Thyroid gland (tissue), 4 donors: ENCODE data around the gene TELO2. TPM values are rescaled to one million over a fixed set of nuclear protein-coding genes. Genes with fewer than 3 reads are reported as not detected.

Experiments
- DNase-seq, 2 donors: peaks; one replicate each; pipeline ENCODE4 v3.0.0-alpha.2; 2019
- H3K27ac ChIP-seq, 3 donors: fragments of 200-600 bp; sonication (generic); 1 replicate in 2 of 3; 2 replicates in 1 of 3; pipeline ENCODE4 v1.5.1; 2016 to 2019; ENCODE audit warnings: mild to moderate bottlenecking in 1 of 3, moderate library complexity in 1 of 3
- H3K27me3 ChIP-seq: fragments of 200-600 bp; sonication (generic); one replicate; pipeline ENCODE4 v1.5.1; 2019
- H3K36me3 ChIP-seq, 2 donors: fragments of 200-600 bp; sonication (generic); one replicate each; pipeline ENCODE4 v1.5.1; 2016 to 2019
- H3K4me1 ChIP-seq, 2 donors: fragments of 200-600 bp; sonication (generic); one replicate each; pipeline ENCODE4 v1.5.1; 2017 to 2019
- H3K4me3 ChIP-seq, 3 donors: fragments of 200-600 bp; sonication (generic); replicated peaks in 1 of 3; 1 replicate in 2 of 3; 2 replicates in 1 of 3; pipeline ENCODE4 v1.5.1; 2016; ENCODE audit warnings: mild to moderate bottlenecking in 1 of 3
- H3K9me3 ChIP-seq: fragments of 200-600 bp; sonication (generic); one replicate; pipeline ENCODE4 v1.5.1; 2017
- CTCF ChIP-seq, 6 experiments: fragments of 200-600 bp in 3 of 6; fragments of 450-650 bp in 3 of 6; sonication (generic) in 3 of 6; IDR thresholded peaks; one replicate each; pipeline ENCODE4 v1.5.1; 2016 to 2019; ENCODE audit warnings: antibody characterized with exemption in 6 of 6, mild to moderate bottlenecking in 2 of 6, inconsistent platforms in 1 of 6, moderate library complexity in 1 of 6
- POLR2A ChIP-seq, 2 donors: fragments of 450-650 bp; IDR thresholded peaks; one replicate each; pipeline ENCODE4 v1.6.1; 2017; ENCODE audit warnings: antibody characterized with exemption in 2 of 2, mild to moderate bottlenecking in 2 of 2, moderate library complexity in 1 of 2
- WGBS, 2 donors: methylation state at CpG; one replicate each; pipeline ENCODE4 v1.1.5; 2017; 5-methylcytosine and 5-hydroxymethylcytosine counted together
- intact Hi-C: fragments of 100-400 bp; cut with DNase I; formaldehyde crosslinking; loops from one replicate; pipeline ENCODE4 v1.15.1; 2023
- total RNA-seq, 4 donors: library from RNA; depleted of rRNA; stranded (reverse); fragments of >200 nt; gene quantifications; one replicate each; pipeline ENCODE4 v1.2.3, GENCODE V29; 2016

TELO2 gene
- total RNA-seq, 4 donors from 2014 or later = 12.5 to 19.4 (median 12.8) TPM

GRCh38 chr16:1488619-1489018, 4.5 kb upstream of the TELO2 start, which contains the start of gene PTX4:
TSS of gene PTX4 (minus strand) at chr16:1488944. CDS start at chr16:1488909, 35 bp downstream.
- TF ChIP-seq CTCF (IDR thresholded peaks at IDR 0.05) = no peak
- no peak for TF ChIP-seq POLR2A (IDR thresholded peaks at IDR 0.05)
- Histone ChIP-seq H3K4me1 (peaks cover 0 to 5% of the 10 kb centered on the region in 2 donors), H3K9me3 (no peaks in the 10 kb centered on the region), H3K27me3 (no peaks in the 10 kb centered on the region), H3K4me3 (no peak within 1 kb of the TSS), H3K27ac (no peak within 1 kb of the TSS), H3K36me3 (no peaks in the 10 kb centered on the region)
- WGBS, 2 donors = 85 to 87% methylated on average over 19 of the region's 19 CpGs
- intact Hi-C loops = no loop called here
- no peak for DNase-seq

GRCh38 chr16:1489077-1489476, 4.1 kb upstream of the TELO2 start:
- WGBS, 2 donors = 86 to 93% methylated on average over 8 to 12 of the region's 12 CpGs
- Histone ChIP-seq H3K27me3 (no peaks in the 10 kb centered on the region), H3K36me3 (no peaks in the 10 kb centered on the region), H3K4me3 (no peak overlapping the region), H3K4me1 (peaks cover 4 to 8% of the 10 kb centered on the region in 2 donors), H3K9me3 (no peaks in the 10 kb centered on the region), H3K27ac (no peak overlapping the region)
- TF ChIP-seq POLR2A (IDR thresholded peaks at IDR 0.05) (no peak), CTCF (IDR thresholded peaks at IDR 0.05) (no peak)
- DNase-seq = no peak
- intact Hi-C loops = no loop called here

- DNase-seq = no peak
- H3K9me3 ChIP-seq = no peaks in the 10 kb centered on the region
- no peak overlapping the region for H3K4me3 ChIP-seq
- peaks cover 5 to 9% of the 10 kb centered on the region in 2 donors for H3K36me3 ChIP-seq
- 84 to 87% methylated on average over 12 of the region's 12 CpGs for WGBS, 2 donors
- H3K27me3 ChIP-seq = no peaks in the 10 kb centered on the region
- no peak overlapping the region for H3K27ac ChIP-seq
- no peak for TF ChIP-seq CTCF (IDR thresholded peaks at IDR 0.05)
- TF ChIP-seq POLR2A (IDR thresholded peaks at IDR 0.05) = no peak
- H3K4me1 ChIP-seq = peaks cover 10 to 20% of the 10 kb centered on the region in 2 donors
- intact Hi-C loops = loop anchor here (5.0 kb wide), 1 partner anchor 111 kb away; no protein-coding TSS in a partner anchor
Observed at GRCh38 chr16:1491327-1491726, 1.8 kb upstream of the TELO2 start.

GRCh38 chr16:1492082-1492922, 858 bp upstream of the TELO2 start:
- H3K27ac ChIP-seq = peak overlapping the region in 1 of 3 donors; percentile 78
- intact Hi-C loops = loop anchor here (5.0 kb wide), 1 partner anchor 110 kb away; no protein-coding TSS in a partner anchor
- peak overlapping the region in 1 of 3 donors; percentile 74 for H3K4me3 ChIP-seq
- DNase-seq = no peak
- 84 to 86% methylated on average over 23 of the region's 23 CpGs for WGBS, 2 donors
- H3K4me1 ChIP-seq = peaks cover 10 to 20% of the 10 kb centered on the region in 2 donors
- peaks cover 5 to 13% of the 10 kb centered on the region in 2 donors for H3K36me3 ChIP-seq
- H3K27me3 ChIP-seq = no peaks in the 10 kb centered on the region
- TF ChIP-seq POLR2A (IDR thresholded peaks at IDR 0.05) = no peak
- no peak for TF ChIP-seq CTCF (IDR thresholded peaks at IDR 0.05)
- H3K9me3 ChIP-seq = no peaks in the 10 kb centered on the region

GRCh38 chr16:1493746-1494094, 560 bp downstream of the TELO2 start:
- H3K9me3 ChIP-seq = no peaks in the 10 kb centered on the region
- peaks cover 5 to 17% of the 10 kb centered on the region in 2 donors for H3K36me3 ChIP-seq
- DNase-seq = no peak
- H3K4me3 ChIP-seq = peak overlapping the region; percentile 48 to 74 (median 64)
- 0 to 14% methylated on average over 4 of the region's 30 CpGs for WGBS, 2 donors
- TF ChIP-seq POLR2A (IDR thresholded peaks at IDR 0.05) (no peak), CTCF (IDR thresholded peaks at IDR 0.05) (no peak)
- no peaks in the 10 kb centered on the region for H3K27me3 ChIP-seq
- H3K4me1 ChIP-seq = peaks cover 10 to 20% of the 10 kb centered on the region in 2 donors
- H3K27ac ChIP-seq = peak overlapping the region; percentile 78 to 81 (median 81)
- intact Hi-C loops = loop anchor here (5.0 kb wide), 1 partner anchor 109 kb away; no protein-coding TSS in a partner anchor
